Effector memory CD4-positive, alpha-beta T cell (primary cell): ENCODE results near the gene BAD.

Experiments
- DNase-seq, 3 donors: peaks; one replicate each; pipeline ENCODE4 v3.0.0-alpha.2; 2020
- H3K27ac ChIP-seq: 2 replicates; pipeline ENCODE4 v1.7.0; 2013; ENCODE audit warnings: mild to moderate bottlenecking, low read length, moderate library complexity; ENCODE audit not compliant: insufficient read depth, poor library complexity, severe bottlenecking
- H3K27me3 ChIP-seq: replicated peaks from 2 replicates; pipeline ENCODE4 v1.7.0; 2013; ENCODE audit warnings: mild to moderate bottlenecking, low read length; ENCODE audit not compliant: insufficient read depth, control insufficient read depth, poor library complexity, severe bottlenecking
- H3K36me3 ChIP-seq: 2 replicates; pipeline ENCODE4 v1.7.0; 2013; ENCODE audit warnings: mild to moderate bottlenecking, low read length, moderate library complexity; ENCODE audit not compliant: control insufficient read depth, insufficient read depth
- H3K4me1 ChIP-seq: 2 replicates; pipeline ENCODE4 v1.7.0; 2013; ENCODE audit warnings: low read length, mild to moderate bottlenecking; ENCODE audit not compliant: control insufficient read depth, insufficient read depth, poor library complexity, severe bottlenecking
- H3K4me3 ChIP-seq: 2 replicates; pipeline ENCODE4 v1.7.0; 2013; ENCODE audit warnings: low read length, low read depth, mild to moderate bottlenecking; ENCODE audit not compliant: insufficient read depth, poor library complexity, severe bottlenecking
- H3K9me3 ChIP-seq: 2 replicates; pipeline ENCODE4 v1.7.0; 2013; ENCODE audit warnings: mild to moderate bottlenecking, low read length, moderate library complexity; ENCODE audit not compliant: control insufficient read depth

The BAD gene

DNA sequence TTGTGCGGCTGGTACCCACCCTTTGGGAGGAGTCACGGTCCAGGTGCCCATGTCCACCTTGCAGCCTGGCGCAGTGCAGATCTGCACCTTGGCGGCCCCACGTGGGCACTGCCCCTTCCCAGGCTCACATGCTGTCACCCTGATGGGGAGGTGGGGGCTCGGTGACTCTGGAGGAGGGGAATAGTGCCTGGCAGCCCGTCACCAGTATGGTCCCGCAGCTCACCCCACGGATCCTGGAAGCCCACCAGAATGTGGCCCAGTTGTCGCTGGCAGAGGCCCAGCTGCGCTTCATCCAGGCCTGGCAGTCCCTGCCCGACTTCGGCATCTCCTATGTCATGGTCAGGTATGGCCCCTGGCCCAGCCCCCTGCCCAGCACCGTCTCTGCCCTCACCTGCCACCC is 63.7 kb downstream of the BAD start:
- H3K4me3 ChIP-seq = no peak overlapping the region
- no peak for DNase-seq
- H3K27ac ChIP-seq = no peak overlapping the region
- H3K4me1 ChIP-seq = peaks cover 9% of the 10 kb centered on the region
- peaks cover 47% of the 10 kb centered on the region for H3K36me3 ChIP-seq
- no peaks in the 10 kb centered on the region for H3K27me3 ChIP-seq
- no peaks in the 10 kb centered on the region for H3K9me3 ChIP-seq

DNA sequence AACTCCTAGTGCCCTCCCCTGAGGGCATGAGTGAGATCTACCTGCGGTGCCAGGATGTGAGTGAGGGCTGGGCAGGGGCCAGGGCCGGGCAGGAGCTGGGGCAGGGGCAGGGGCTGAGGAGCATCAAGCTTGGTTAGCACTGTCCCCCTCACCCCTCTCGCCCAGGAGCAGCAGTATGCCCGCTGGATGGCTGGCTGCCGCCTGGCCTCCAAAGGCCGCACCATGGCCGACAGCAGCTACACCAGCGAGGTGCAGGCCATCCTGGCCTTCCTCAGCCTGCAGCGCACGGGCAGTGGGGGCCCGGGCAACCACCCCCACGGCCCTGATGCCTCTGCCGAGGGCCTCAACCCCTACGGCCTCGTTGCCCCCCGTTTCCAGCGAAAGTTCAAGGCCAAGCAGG is 64.2 kb downstream of the BAD start:
- Histone ChIP-seq H3K27me3 (no peaks in the 10 kb centered on the region), H3K27ac (no peak overlapping the region), H3K4me1 (peaks cover 4% of the 10 kb centered on the region), H3K9me3 (no peaks in the 10 kb centered on the region), H3K36me3 (peaks cover 50% of the 10 kb centered on the region), H3K4me3 (no peak overlapping the region)
- no peak for DNase-seq
